WERI-Rb-1 (cell line): ENCODE results near the gene RAI1.

Source experiments
- DNase-seq: peaks from one replicate; pipeline ENCODE4 v3.0.0-alpha.2; 2020
- H3K27ac ChIP-seq: fragments of 250-450 bp; sonication (Bioruptor Pico); 2 replicates; pipeline ENCODE4 v1.5.1; 2020; ENCODE audit warnings: mild to moderate bottlenecking, moderate library complexity
- H3K27me3 ChIP-seq: fragments of 250-450 bp; sonication (Bioruptor Pico); 2 replicates; pipeline ENCODE4 v1.5.1; 2021; ENCODE audit warnings: mild to moderate bottlenecking, low read depth, moderate library complexity; ENCODE audit not compliant: insufficient read depth, severe bottlenecking
- H3K36me3 ChIP-seq: fragments of 250-450 bp; sonication (Bioruptor Pico); 2 replicates; pipeline ENCODE4 v1.5.1; 2020; ENCODE audit warnings: mild to moderate bottlenecking, moderate library complexity
- H3K4me3 ChIP-seq: 2 replicates; pipeline ENCODE4 v1.5.1; 2011; ENCODE audit warnings: low read depth, mild to moderate bottlenecking, control low read depth, low read length
- H3K9me3 ChIP-seq: fragments of 250-450 bp; sonication (Bioruptor Pico); 2 replicates; pipeline ENCODE4 v1.5.1; 2021; ENCODE audit warnings: mild to moderate bottlenecking, moderate library complexity; ENCODE audit not compliant: severe bottlenecking
- TF ChIP-seq, protein P1 (sequence below): IDR thresholded peaks from 2 replicates; pipeline ENCODE4 v1.5.1; 2011; ENCODE audit warnings: low read depth, mild to moderate bottlenecking, control low read depth, inconsistent platforms, low read length

Gene RAI1

GRCh38 chr17:17743391-17744112 lies 62.3 kb downstream of the RAI1 start:
- Histone ChIP-seq H3K27me3 (no peaks in the 10 kb centered on the region), H3K4me3 (no peak overlapping the region), H3K9me3 (no peaks in the 10 kb centered on the region), H3K27ac (no peak overlapping the region), H3K36me3 (peaks cover 43% of the 10 kb centered on the region)
- DNase-seq = no peak
- TF ChIP-seq, protein P1, sequence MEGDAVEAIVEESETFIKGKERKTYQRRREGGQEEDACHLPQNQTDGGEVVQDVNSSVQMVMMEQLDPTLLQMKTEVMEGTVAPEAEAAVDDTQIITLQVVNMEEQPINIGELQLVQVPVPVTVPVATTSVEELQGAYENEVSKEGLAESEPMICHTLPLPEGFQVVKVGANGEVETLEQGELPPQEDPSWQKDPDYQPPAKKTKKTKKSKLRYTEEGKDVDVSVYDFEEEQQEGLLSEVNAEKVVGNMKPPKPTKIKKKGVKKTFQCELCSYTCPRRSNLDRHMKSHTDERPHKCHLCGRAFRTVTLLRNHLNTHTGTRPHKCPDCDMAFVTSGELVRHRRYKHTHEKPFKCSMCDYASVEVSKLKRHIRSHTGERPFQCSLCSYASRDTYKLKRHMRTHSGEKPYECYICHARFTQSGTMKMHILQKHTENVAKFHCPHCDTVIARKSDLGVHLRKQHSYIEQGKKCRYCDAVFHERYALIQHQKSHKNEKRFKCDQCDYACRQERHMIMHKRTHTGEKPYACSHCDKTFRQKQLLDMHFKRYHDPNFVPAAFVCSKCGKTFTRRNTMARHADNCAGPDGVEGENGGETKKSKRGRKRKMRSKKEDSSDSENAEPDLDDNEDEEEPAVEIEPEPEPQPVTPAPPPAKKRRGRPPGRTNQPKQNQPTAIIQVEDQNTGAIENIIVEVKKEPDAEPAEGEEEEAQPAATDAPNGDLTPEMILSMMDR = no peak

GRCh38 chr17:17744116-17744515 lies 62.9 kb downstream of the RAI1 start:
- no peaks in the 10 kb centered on the region for H3K9me3 ChIP-seq
- H3K27me3 ChIP-seq = no peaks in the 10 kb centered on the region
- peaks cover 45% of the 10 kb centered on the region for H3K36me3 ChIP-seq
- TF ChIP-seq, protein P1 = no peak
- no peak overlapping the region for H3K4me3 ChIP-seq
- H3K27ac ChIP-seq = no peak overlapping the region
- no peak for DNase-seq

DNA sequence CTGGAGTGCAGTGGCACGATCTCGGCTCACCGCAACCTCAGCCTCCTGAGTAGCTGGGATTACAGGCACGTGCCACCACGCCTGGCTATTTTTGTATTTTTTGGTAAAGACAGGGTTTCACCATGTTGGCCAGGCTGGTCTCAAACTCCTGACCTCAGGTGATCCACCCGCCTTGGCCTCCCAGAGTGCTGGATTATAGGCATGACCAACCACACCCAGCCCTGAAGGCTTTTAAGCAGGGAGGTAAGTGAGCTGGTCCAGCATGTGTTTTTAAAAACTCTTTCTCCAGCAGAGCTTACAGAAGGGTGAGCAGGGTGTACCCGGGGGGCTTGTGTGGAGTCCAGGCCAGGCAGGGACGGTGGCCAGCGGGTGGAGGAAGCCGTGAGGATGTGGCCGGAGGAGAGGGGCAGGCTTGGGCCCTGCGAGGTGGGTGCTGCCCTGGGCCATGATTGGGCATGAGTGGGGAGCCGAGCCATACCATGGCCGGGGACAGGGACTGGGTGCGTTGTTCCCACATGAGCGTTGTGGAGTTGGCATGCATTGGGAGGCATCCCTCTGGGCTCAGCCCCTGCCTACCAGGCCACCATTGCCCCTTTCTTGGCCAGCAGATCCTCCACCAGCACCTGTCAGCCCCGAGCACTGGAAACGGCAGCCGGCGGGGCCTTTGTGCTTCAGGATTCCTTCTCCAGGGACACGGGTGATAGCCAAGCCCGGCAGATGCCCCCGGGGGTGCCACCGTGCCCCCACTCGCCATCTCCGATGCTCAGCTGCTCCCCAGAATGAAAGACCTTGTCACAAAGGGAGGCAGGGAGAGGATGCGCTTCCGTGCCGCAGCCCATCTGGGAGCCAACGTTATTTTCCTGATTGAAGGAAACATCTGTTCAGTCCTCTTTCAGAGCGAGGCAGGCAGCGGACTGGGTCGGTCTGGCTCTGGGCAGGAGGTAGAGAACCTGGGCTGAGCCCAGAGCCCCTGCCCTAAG lies 64.5 kb downstream of the RAI1 start:
- Histone ChIP-seq H3K27ac (no peak overlapping the region), H3K9me3 (no peaks in the 10 kb centered on the region), H3K4me3 (no peak overlapping the region), H3K27me3 (no peaks in the 10 kb centered on the region), H3K36me3 (peaks cover 47% of the 10 kb centered on the region)
- TF ChIP-seq, protein P1 = no peak
- DNase-seq = no peak

DNA sequence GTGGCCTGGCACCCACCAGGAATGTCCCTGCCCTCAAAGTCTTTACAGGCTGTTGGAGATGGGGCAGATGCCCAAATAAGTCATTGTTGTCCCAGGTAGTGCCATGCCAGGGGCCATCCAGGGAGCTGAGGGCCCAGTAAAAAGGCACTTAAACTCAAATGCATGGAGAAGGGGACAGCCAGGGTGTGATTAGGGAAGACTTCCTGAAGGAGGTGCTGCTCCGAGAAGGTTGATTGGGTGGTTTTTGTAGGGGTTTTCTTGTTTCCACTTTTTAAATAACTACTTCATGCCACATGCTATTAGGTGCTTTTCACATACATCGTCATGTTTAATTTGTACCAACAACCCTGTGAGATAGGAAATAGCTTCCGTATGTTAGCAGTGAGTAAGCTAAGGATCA lies 66.9 kb downstream of the RAI1 start:
- TF ChIP-seq, protein P1 = peak; percentile 44
- Histone ChIP-seq H3K27me3 (no peaks in the 10 kb centered on the region), H3K9me3 (no peaks in the 10 kb centered on the region), H3K27ac (no peak overlapping the region), H3K36me3 (peaks cover 54% of the 10 kb centered on the region), H3K4me3 (no peak overlapping the region)
- no peak for DNase-seq

DNA sequence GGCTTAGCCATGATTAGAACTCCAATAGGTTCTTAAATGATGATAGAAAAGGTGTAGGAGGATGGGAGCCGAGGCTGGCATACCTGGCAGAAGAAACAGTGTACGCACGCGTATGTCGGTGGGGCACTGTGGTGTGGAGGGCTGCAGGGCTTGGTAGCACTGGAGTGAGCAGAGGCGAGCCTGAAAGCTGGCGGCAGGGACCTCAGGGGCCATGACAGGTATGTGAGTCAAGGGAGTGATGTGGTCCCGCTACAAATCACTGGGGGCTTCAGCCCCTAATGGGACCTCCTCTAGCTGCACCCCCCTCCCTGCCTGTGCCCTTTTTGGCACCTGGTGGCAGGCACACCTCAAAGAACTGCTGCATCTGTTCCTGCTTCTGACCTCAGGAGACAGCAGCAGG lies 67.3 kb downstream of the RAI1 start:
- no peak for DNase-seq
- peaks cover 53% of the 10 kb centered on the region for H3K36me3 ChIP-seq
- no peaks in the 10 kb centered on the region for H3K9me3 ChIP-seq
- TF ChIP-seq, protein P1 = no peak
- no peak overlapping the region for H3K27ac ChIP-seq
- no peak overlapping the region for H3K4me3 ChIP-seq
- H3K27me3 ChIP-seq = no peaks in the 10 kb centered on the region
